HCT116 (cell line): ENCODE data around the gene KRT83.

Experiments used
- CTCF ChIP-seq, 3 experiments: fragments of 200-600 bp in 1 of 3; sonication (generic) in 1 of 3; IDR thresholded peaks in 2 of 3; conservative IDR thresholded peaks in 1 of 3; 2 replicates each; pipeline ENCODE4 v1.5.1; 2012 to 2017; ENCODE audit warnings: low read depth in 2 of 3, low read length in 2 of 3, antibody characterized with exemption in 1 of 3, borderline replicate concordance in 1 of 3, control low read depth in 1 of 3, mild to moderate bottlenecking in 1 of 3, mixed read lengths in 1 of 3, mixed run types in 1 of 3, moderate library complexity in 1 of 3; ENCODE audit not compliant: insufficient read depth in 1 of 3
- EZH2 ChIP-seq: fragments of 200-600 bp; sonication (generic); IDR thresholded peaks from 2 replicates; pipeline ENCODE4 v1.6.1; 2017; ENCODE audit warnings: antibody characterized with exemption, mixed run types
- ZNF274 ChIP-seq: fragments of 200-500 bp; sonication (Bioruptor generic); IDR thresholded peaks from 2 replicates; pipeline ENCODE4 v1.6.1; 2014; ENCODE audit warnings: mild to moderate bottlenecking, low read depth, low read length, inconsistent platforms

GRCh38 chr12:52337054-52337453, 15.9 kb upstream of the KRT83 start:
- no peak for TF ChIP-seq EZH2
- no peak for TF ChIP-seq ZNF274
- TF ChIP-seq CTCF (IDR thresholded peaks at IDR 0.05 in 2 of 3, conservative IDR thresholded peaks at IDR 0.05 in 1 of 3; ENCODE audit: borderline replicate concordance in 1 of 3, insufficient read depth in 1 of 3, low read depth in 2 of 3, low read length in 2 of 3) = no peak
